BLaER1 treated with 17β-estradiol and CSF1 and Interleukin-3, amounts not matched to agents 10 nM and 100 nM (cell line): ENCODE measurements around the gene POLE3.
"Not testable (repeated sequence)": the region's sequence is repeated elsewhere in the genome, so short reads cannot be mapped to it uniquely, and the experiment has no call there.

Experiments
- H3K27ac ChIP-seq, 11 experiments: shearing (Covaris generic); formaldehyde crosslinking; 2 replicates each; pipeline ENCODE4 v1.8.1; 2022
- H3K27me3 ChIP-seq, 11 experiments: shearing (Covaris generic); formaldehyde crosslinking; 2 replicates each; pipeline ENCODE4 v1.8.1; 2022
- H3K36me3 ChIP-seq, 11 experiments: shearing (Covaris generic); formaldehyde crosslinking; 2 replicates each; pipeline ENCODE4 v1.8.1; 2022
- H3K4me1 ChIP-seq, 10 experiments: shearing (Covaris generic); formaldehyde crosslinking; 2 replicates each; pipeline ENCODE4 v1.8.1; 2022
- H3K4me2 ChIP-seq, 11 experiments: shearing (Covaris generic); formaldehyde crosslinking; 2 replicates each; pipeline ENCODE4 v1.8.1; 2022
- H3K4me3 ChIP-seq, 10 experiments: shearing (Covaris generic); formaldehyde crosslinking; 2 replicates each; pipeline ENCODE4 v1.8.1; 2022
- H3K9ac ChIP-seq, 11 experiments: shearing (Covaris generic); formaldehyde crosslinking; 2 replicates each; pipeline ENCODE4 v1.8.1; 2022
- H3K9me3 ChIP-seq, 11 experiments: shearing (Covaris generic); formaldehyde crosslinking; replicated peaks in 1 of 11; 2 replicates each; pipeline ENCODE4 v1.8.1; 2022
- H4K20me1 ChIP-seq, 11 experiments: shearing (Covaris generic); formaldehyde crosslinking; 2 replicates each; pipeline ENCODE4 v1.8.1; 2022
- Cebpa-rat ChIP-seq, 11 experiments: shearing (Covaris generic); IDR thresholded peaks; 2 replicates each; pipeline ENCODE4 v1.8.1; 2022

Gene POLE3

GRCh38 chr9:113409883-113410206, 630 bp downstream of the POLE3 start:
- peak overlapping the region; percentile 90 to 99 (median 98) for H3K9ac ChIP-seq
- TF ChIP-seq Cebpa-rat (IDR thresholded peaks at IDR 0.05): no peak
- peak overlapping the region; percentile 82 to 100 (median 96) for H3K4me3 ChIP-seq
- peak overlapping the region; percentile 90 to 99 (median 97) for H3K27ac ChIP-seq
- no peaks in the 10 kb centered on the region for H3K9me3 ChIP-seq
- H3K36me3 ChIP-seq: peaks cover 21 to 40% (median 26%) of the 10 kb centered on the region in 11 experiments
- H4K20me1 ChIP-seq: peaks cover 0 to 37% (median 0%) of the 10 kb centered on the region in 11 experiments; a peak in 9 of 22 replicates
- peaks cover 48 to 54% (median 53%) of the 10 kb centered on the region in 10 experiments for H3K4me1 ChIP-seq
- H3K27me3 ChIP-seq: no peaks in the 10 kb centered on the region
- peak overlapping the region; percentile 81 to 97 (median 87) for H3K4me2 ChIP-seq

DNA sequence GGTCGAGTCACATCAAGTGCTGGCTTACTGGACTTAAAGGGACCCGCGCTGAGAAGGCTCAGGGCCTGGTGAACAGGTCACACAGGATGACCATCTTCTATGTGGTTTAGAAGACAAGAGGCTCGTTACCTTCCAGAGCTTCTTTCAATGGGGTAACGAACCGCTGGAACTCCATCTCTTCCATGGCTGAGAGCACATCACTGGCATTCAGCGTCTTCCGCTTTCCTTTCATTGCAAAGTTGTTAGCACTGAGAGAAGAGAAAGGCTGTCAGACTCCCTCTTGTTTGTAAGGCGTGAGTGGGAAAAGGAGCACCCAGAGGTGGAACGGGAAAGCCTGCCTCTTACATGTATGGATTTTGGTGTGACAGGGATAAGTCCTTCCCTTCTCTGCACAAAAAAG, 994 bp downstream of the POLE3 start:
- Histone ChIP-seq H3K27me3 (no peaks in the 10 kb centered on the region), H4K20me1 (peaks cover 0 to 37% (median 0%) of the 10 kb centered on the region in 11 experiments; a peak in 9 of 22 replicates), H3K4me1 (peaks cover 51 to 58% (median 56%) of the 10 kb centered on the region in 10 experiments), H3K4me2 (peak overlapping the region; percentile 81 to 97 (median 87)), H3K36me3 (peaks cover 21 to 40% (median 26%) of the 10 kb centered on the region in 11 experiments), H3K9ac (peak overlapping the region; percentile 90 to 99 (median 98)), H3K4me3 (peak overlapping the region; percentile 82 to 100 (median 96)), H3K9me3 (no peaks in the 10 kb centered on the region), H3K27ac (peak overlapping the region; percentile 90 to 99 (median 97))
- no peak for TF ChIP-seq Cebpa-rat (IDR thresholded peaks at IDR 0.05)

- H3K9ac ChIP-seq: peak overlapping the region; percentile 90 to 99 (median 98); a peak in 18 of 22 replicates
- H3K4me1 ChIP-seq: peaks cover 63 to 82% (median 75%) of the 10 kb centered on the region in 10 experiments
- H4K20me1 ChIP-seq: peaks cover 0 to 37% (median 0%) of the 10 kb centered on the region in 11 experiments; a peak in 9 of 22 replicates
- H3K9me3 ChIP-seq, H3K27me3 ChIP-seq, H3K4me3 ChIP-seq: not testable (repeated sequence)
- H3K36me3 ChIP-seq: peaks cover 21 to 40% (median 26%) of the 10 kb centered on the region in 11 experiments
- peak overlapping the region; percentile 14 to 94 (median 86); a peak in 18 of 22 replicates for H3K4me2 ChIP-seq
- H3K27ac ChIP-seq: peak overlapping the region in 8 of 11 experiments; percentile 2 to 97 (median 58); a peak in 8 of 22 replicates
Observed at GRCh38 chr9:113406873-113407511, 3.5 kb downstream of the POLE3 start.

- not testable (repeated sequence) for H3K9me3 ChIP-seq, H3K4me3 ChIP-seq, H3K27me3 ChIP-seq
- Histone ChIP-seq H3K4me2 (peak overlapping the region in 8 of 11 experiments; percentile 10 to 94 (median 58); a peak in 9 of 22 replicates), H3K9ac (peak overlapping the region in 7 of 11 experiments; percentile 3 to 98 (median 28); a peak in 7 of 22 replicates), H3K4me1 (peaks cover 62 to 81% (median 74%) of the 10 kb centered on the region in 10 experiments), H3K27ac (peak overlapping the region in 7 of 11 experiments; percentile 13 to 84 (median 62); a peak in 12 of 22 replicates), H4K20me1 (peaks cover 0 to 37% (median 0%) of the 10 kb centered on the region in 11 experiments; a peak in 9 of 22 replicates), H3K36me3 (peaks cover 21 to 40% (median 26%) of the 10 kb centered on the region in 11 experiments)
Observed at GRCh38 chr9:113406353-113406752, 4.1 kb downstream of the POLE3 start.

DNA sequence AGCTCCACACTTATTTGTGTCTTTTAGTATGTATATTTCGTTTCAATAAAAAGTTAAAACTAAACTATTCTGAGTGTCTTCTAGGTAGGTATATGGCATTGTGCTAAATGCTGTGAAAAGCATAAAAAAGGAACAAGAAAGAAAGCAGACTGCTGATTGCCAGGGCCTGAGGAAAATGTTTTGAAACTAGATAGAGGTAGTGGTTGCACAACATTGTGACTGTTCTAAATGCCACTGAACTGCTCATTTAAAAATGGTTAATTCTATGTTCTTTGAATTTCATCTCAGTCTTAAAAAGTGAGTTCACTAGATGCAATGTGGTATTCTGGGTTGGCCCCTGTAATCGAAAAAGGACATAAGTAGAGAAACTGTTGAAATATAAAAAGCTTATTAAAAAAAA, 6.8 kb downstream of the POLE3 start:
- TF ChIP-seq Cebpa-rat (IDR thresholded peaks at IDR 0.05): peak in 6 of 11 experiments; percentile 22 to 87 (median 47); a peak in 10 of 22 replicates
- no peaks in the 10 kb centered on the region for H3K27me3 ChIP-seq
- H3K4me2 ChIP-seq: peak overlapping the region; percentile 61 to 85 (median 79); a peak in 20 of 22 replicates
- H3K9ac ChIP-seq: peak overlapping the region in 6 of 11 experiments; percentile 14 to 57 (median 42); a peak in 10 of 22 replicates
- peaks cover 0 to 24% (median 8%) of the 10 kb centered on the region in 11 experiments; a peak in 11 of 22 replicates for H4K20me1 ChIP-seq
- peaks cover 15 to 30% (median 17%) of the 10 kb centered on the region in 11 experiments for H3K36me3 ChIP-seq
- no peak overlapping the region for H3K4me3 ChIP-seq
- H3K4me1 ChIP-seq: peaks cover 72 to 91% (median 83%) of the 10 kb centered on the region in 10 experiments
- peak overlapping the region in 10 of 11 experiments; percentile 15 to 84 (median 63); a peak in 18 of 22 replicates for H3K27ac ChIP-seq
- H3K9me3 ChIP-seq: no peaks in the 10 kb centered on the region

DNA sequence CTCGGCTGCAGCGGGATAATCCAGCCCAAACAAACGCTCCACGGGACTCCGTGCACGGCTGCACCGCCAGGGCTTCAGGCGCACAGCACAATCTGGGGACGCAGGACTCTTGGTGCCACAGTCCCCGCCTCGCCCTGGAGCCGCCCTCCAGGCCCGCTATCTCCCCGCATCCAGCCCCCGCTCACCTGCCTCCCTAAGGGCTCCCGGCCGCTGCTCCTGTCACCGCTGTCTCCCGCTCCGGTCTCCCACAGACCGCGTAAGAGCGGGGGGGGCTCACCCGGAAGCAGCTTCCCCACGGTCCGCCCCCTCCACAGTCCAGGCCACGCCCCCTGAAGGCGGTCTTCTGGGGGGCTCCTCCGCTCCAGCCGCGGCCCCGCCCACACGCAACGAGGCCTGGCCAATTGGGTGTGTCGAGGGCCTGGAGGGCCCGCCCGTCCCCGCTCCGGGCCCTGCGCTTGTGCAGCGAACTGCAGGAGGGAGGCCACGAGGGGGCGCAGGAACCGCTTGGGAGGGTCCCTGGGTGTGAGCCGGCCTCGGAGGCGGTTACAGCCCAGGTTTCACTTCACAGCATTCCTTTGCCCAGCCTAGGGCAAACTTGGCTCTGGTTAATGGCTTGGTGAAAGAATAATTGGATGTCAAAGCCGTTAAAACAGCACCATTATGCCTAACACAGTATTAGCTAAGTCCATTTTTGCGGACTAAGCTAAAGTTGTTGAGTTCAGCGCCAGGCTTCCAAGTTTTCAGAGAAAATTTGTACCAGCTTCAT, 9.3 kb downstream of the POLE3 start, which contains the start of gene ALAD:
Gene ALAD (minus strand): TSS at position 258 of the 766 bp plus-strand sequence. CDS start 7,725 bp downstream, outside the sequence.
- H3K4me3 ChIP-seq: peak within 1 kb of the TSS; percentile 76 to 91 (median 86)
- peak within 1 kb of the TSS; percentile 64 to 83 (median 80) for H3K9ac ChIP-seq
- H3K36me3 ChIP-seq: peaks cover 0 to 12% (median 2%) of the 10 kb centered on the region in 11 experiments; a peak in 8 of 22 replicates
- H3K9me3 ChIP-seq: no peaks in the 10 kb centered on the region
- H3K27me3 ChIP-seq: no peaks in the 10 kb centered on the region
- peak within 1 kb of the TSS in 10 of 11 experiments; percentile 31 to 84 (median 56); a peak in 18 of 22 replicates for H3K27ac ChIP-seq
- H4K20me1 ChIP-seq: peaks cover 0 to 17% (median 0%) of the 10 kb centered on the region in 11 experiments; a peak in 6 of 22 replicates
- no peak for TF ChIP-seq Cebpa-rat (IDR thresholded peaks at IDR 0.05)
- peak within 1 kb of the TSS; percentile 76 to 95 (median 86) for H3K4me2 ChIP-seq
- peaks cover 52 to 91% (median 72%) of the 10 kb centered on the region in 10 experiments for H3K4me1 ChIP-seq

GRCh38 chr9:113399646-113400200, 10.8 kb downstream of the POLE3 start:
- peak overlapping the region in 8 of 10 experiments; percentile 76 to 91 (median 86); a peak in 10 of 20 replicates for H3K4me3 ChIP-seq
- peak overlapping the region; percentile 64 to 83 (median 80); a peak in 19 of 22 replicates for H3K9ac ChIP-seq
- TF ChIP-seq Cebpa-rat (IDR thresholded peaks at IDR 0.05): no peak
- H4K20me1 ChIP-seq: peaks cover 0 to 24% (median 0%) of the 10 kb centered on the region in 11 experiments; a peak in 5 of 22 replicates
- no peak overlapping the region for H3K27ac ChIP-seq
- no peaks in the 10 kb centered on the region for H3K9me3 ChIP-seq
- H3K36me3 ChIP-seq: peaks cover 0 to 19% (median 8%) of the 10 kb centered on the region in 11 experiments; a peak in 9 of 22 replicates
- H3K27me3 ChIP-seq: no peaks in the 10 kb centered on the region
- H3K4me1 ChIP-seq: peaks cover 37 to 76% (median 57%) of the 10 kb centered on the region in 10 experiments
- H3K4me2 ChIP-seq: peak overlapping the region; percentile 76 to 95 (median 86)

- H3K4me2 ChIP-seq: peak overlapping the region in 6 of 11 experiments; percentile 81 to 95 (median 91); a peak in 11 of 22 replicates
- peak overlapping the region in 6 of 11 experiments; percentile 1 to 83 (median 53); a peak in 2 of 22 replicates for H3K9ac ChIP-seq
- no peak overlapping the region for H3K4me3 ChIP-seq
- no peak for TF ChIP-seq Cebpa-rat (IDR thresholded peaks at IDR 0.05)
- H4K20me1 ChIP-seq: peaks cover 0 to 24% (median 0%) of the 10 kb centered on the region in 11 experiments; a peak in 5 of 22 replicates
- no peaks in the 10 kb centered on the region for H3K27me3 ChIP-seq
- H3K27ac ChIP-seq: no peak overlapping the region
- no peaks in the 10 kb centered on the region for H3K9me3 ChIP-seq
- H3K36me3 ChIP-seq: peaks cover 0 to 24% (median 9%) of the 10 kb centered on the region in 11 experiments; a peak in 12 of 22 replicates
- H3K4me1 ChIP-seq: peaks cover 28 to 67% (median 48%) of the 10 kb centered on the region in 10 experiments
Observed at GRCh38 chr9:113398796-113399195, 11.7 kb downstream of the POLE3 start.
